ENCODE data around the gene CUX1. TPM values are rescaled to one million over a fixed set of nuclear protein-coding genes. Genes with fewer than 3 reads are reported as not detected.
A peak's percentile ranks its signal among the peaks of the same experiment; 100 is the strongest.

CUX1 gene
- total RNA-seq, 4 donors from 2014 or later, result 93.8 to 156 (median 112) TPM

GRCh38 chr7:102149416-102149815 is 332.0 kb downstream of the CUX1 start:
- Histone ChIP-seq H3K27me3 (no peaks in the 10 kb centered on the region), H3K4me3 (replicated peaks in 1 of 3) (no peak overlapping the region), H3K36me3 (no peaks in the 10 kb centered on the region), H3K9me3 (no peaks in the 10 kb centered on the region), H3K27ac (no peak overlapping the region), H3K4me1 (peaks cover 0 to 6% of the 10 kb centered on the region in 2 donors)
- WGBS, 2 donors, result 92 to 95% methylated on average over 12 of the region's 12 CpGs
- no peak for DNase-seq
- intact Hi-C loops (cut with DNase I), result no loop called here
- no peak for TF ChIP-seq POLR2A (IDR thresholded peaks at IDR 0.05)
- TF ChIP-seq CTCF (IDR thresholded peaks at IDR 0.05), result no peak

DNA sequence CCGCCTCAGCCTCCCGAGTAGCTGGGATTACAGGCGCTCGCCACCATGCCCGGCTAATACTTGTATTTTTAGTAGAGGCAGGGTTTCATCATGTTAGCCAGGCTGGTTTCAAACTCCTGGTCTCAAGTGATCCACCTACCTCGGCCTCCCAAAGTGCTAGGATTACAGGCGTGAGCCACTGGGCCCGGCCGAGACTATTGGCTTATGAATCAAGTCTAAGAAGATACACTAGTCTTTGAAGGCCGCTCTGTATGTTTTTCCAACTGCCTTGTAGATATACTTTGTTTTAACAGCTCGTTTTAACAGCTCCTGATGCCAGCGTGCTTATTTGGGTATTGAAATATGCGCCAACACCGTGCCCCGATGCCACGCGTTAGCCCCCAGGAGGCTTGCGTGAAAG is 332.8 kb downstream of the CUX1 start:
- 96 to 97% methylated on average over 18 of the region's 18 CpGs for WGBS, 2 donors
- Histone ChIP-seq H3K27ac (no peak overlapping the region), H3K27me3 (no peaks in the 10 kb centered on the region), H3K4me1 (peaks cover 0 to 6% of the 10 kb centered on the region in 2 donors), H3K36me3 (no peaks in the 10 kb centered on the region), H3K9me3 (no peaks in the 10 kb centered on the region), H3K4me3 (replicated peaks in 1 of 3) (no peak overlapping the region)
- intact Hi-C loops (cut with DNase I), result no loop called here
- no peak for TF ChIP-seq CTCF (IDR thresholded peaks at IDR 0.05)
- no peak for TF ChIP-seq POLR2A (IDR thresholded peaks at IDR 0.05)
- no peak for DNase-seq

- Histone ChIP-seq H3K27me3 (no peaks in the 10 kb centered on the region), H3K4me3 (replicated peaks in 1 of 3) (no peak overlapping the region), H3K9me3 (no peaks in the 10 kb centered on the region), H3K36me3 (no peaks in the 10 kb centered on the region), H3K4me1 (peaks cover 0 to 6% of the 10 kb centered on the region in 2 donors), H3K27ac (peak overlapping the region in 1 of 3 donors; percentile 21)
- peak; percentile 41 for DNase-seq
- TF ChIP-seq POLR2A (IDR thresholded peaks at IDR 0.05), result no peak
- no peak for TF ChIP-seq CTCF (IDR thresholded peaks at IDR 0.05)
- 40 to 54% methylated on average over 13 to 21 of the region's 21 CpGs for WGBS, 2 donors
- intact Hi-C loops (cut with DNase I), result no loop called here
These were observed 335.5 kb downstream of the CUX1 start for GRCh38 chr7:102152672-102153598.

DNA sequence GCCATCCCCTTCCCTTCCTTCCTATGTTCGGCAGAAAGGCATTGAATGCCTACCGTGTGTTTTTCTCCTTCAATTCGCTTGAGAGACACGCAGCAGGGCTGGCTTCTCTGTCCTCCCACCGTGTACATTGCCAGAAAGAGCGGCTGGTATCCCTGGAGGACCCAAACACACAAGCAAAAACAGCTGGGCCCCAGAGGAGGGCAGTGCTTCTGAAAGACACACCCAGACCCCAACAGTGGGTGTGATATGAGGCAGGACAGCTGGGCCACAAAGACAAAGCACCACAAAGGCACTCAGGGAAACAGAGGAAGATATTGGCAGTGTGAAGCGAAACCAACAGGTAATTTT is 336.1 kb downstream of the CUX1 start:
- DNase-seq, result no peak
- peak in 1 of 2 donors; percentile 1 for TF ChIP-seq POLR2A (IDR thresholded peaks at IDR 0.05)
- TF ChIP-seq CTCF (IDR thresholded peaks at IDR 0.05), result no peak
- 81 to 85% methylated on average over 7 of the region's 7 CpGs for WGBS, 2 donors
- intact Hi-C loops (cut with DNase I), result no loop called here
- Histone ChIP-seq H3K27me3 (no peaks in the 10 kb centered on the region), H3K4me1 (peaks cover 0 to 6% of the 10 kb centered on the region in 2 donors), H3K9me3 (no peaks in the 10 kb centered on the region), H3K27ac (no peak overlapping the region), H3K4me3 (replicated peaks in 1 of 3) (no peak overlapping the region), H3K36me3 (no peaks in the 10 kb centered on the region)

- H3K27ac ChIP-seq, result no peak overlapping the region
These were observed 337.0 kb downstream of the CUX1 start for GRCh38 chr7:102154425-102154824.

More at GRCh38 chr7:102154425-102154824, 337.0 kb downstream of the CUX1 start:
- Histone ChIP-seq H3K4me3 (replicated peaks in 1 of 3) (no peak overlapping the region), H3K36me3 (no peaks in the 10 kb centered on the region), H3K27me3 (no peaks in the 10 kb centered on the region), H3K4me1 (peaks cover 0 to 6% of the 10 kb centered on the region in 2 donors), H3K9me3 (no peaks in the 10 kb centered on the region)
- intact Hi-C loops (cut with DNase I), result no loop called here
- 96% methylated on average over 3 of the region's 3 CpGs for WGBS, 2 donors
- DNase-seq, result no peak
- no peak for TF ChIP-seq POLR2A (IDR thresholded peaks at IDR 0.05)
